Adipose tissue (tissue), 3 donors: ENCODE data around the gene CIROP. TPM values are rescaled to one million over a fixed set of nuclear protein-coding genes. Genes with fewer than 3 reads are reported as not detected.
A peak's percentile ranks its signal among the peaks of the same experiment; 100 is the strongest.

Source experiments
- H3K27ac ChIP-seq: one replicate; pipeline ENCODE4 v1.5.1; 2013; ENCODE audit warnings: low read depth, low read length
- WGBS, 3 donors: extraction: QIAGEN DNeasy Blood & Tissue Kit; methylation state at CpG; one replicate each; pipeline ENCODE4 v1.1.7; 2013; 5-methylcytosine and 5-hydroxymethylcytosine counted together
- polyA plus RNA-seq, 3 donors: library from polyadenylated mRNA; stranded (reverse); fragments of 200-250 nt; gene quantifications; one replicate each; pipeline ENCODE4 v1.2.3, GENCODE V29; 2013
- donor health status: healthy with polysubstance abuse.
- donor health status: Bipolar disorder and iron deficiency.
- donor health status: healthy.

The CIROP gene
- polyA plus RNA-seq, 3 donors, result 0.03 to 0.56 TPM; not detected in 1

- no peak overlapping the region for H3K27ac ChIP-seq
- WGBS, 3 donors, result 18 to 52% (median 22%) methylated on average over 2 of the region's 2 CpGs
Measured at GRCh38 chr14:23078692-23079116, 26.1 kb downstream of the CIROP start.

GRCh38 chr14:23077962-23078361 is 26.8 kb downstream of the CIROP start:
- 67 to 83% (median 78%) methylated on average over 5 of the region's 5 CpGs for WGBS, 3 donors
- no peak overlapping the region for H3K27ac ChIP-seq

- 59 to 63% (median 61%) methylated on average over 5 of the region's 5 CpGs for WGBS, 3 donors
- H3K27ac ChIP-seq, result no peak overlapping the region
Measured at GRCh38 chr14:23076785-23077408, 27.9 kb downstream of the CIROP start.

- H3K27ac ChIP-seq, result no peak overlapping the region
- 95 to 100% (median 97%) methylated on average over 1 of the region's 1 CpG for WGBS, 3 donors
Measured at GRCh38 chr14:23074906-23075305, 29.9 kb downstream of the CIROP start.

GRCh38 chr14:23071921-23072539 is 32.8 kb downstream of the CIROP start:
- peak overlapping the region; percentile 9 for H3K27ac ChIP-seq
- 26 to 53% (median 51%) methylated on average over 5 of the region's 5 CpGs for WGBS, 3 donors

GRCh38 chr14:23071244-23071920 is 33.4 kb downstream of the CIROP start:
- no peak overlapping the region for H3K27ac ChIP-seq
- WGBS, 3 donors, result 1 to 3% (median 2%) methylated on average over 14 of the region's 14 CpGs

- H3K27ac ChIP-seq, result no peak overlapping the region
- 11 to 15% (median 15%) methylated on average over 10 of the region's 10 CpGs for WGBS, 3 donors
Measured at GRCh38 chr14:23070262-23071129, 34.3 kb downstream of the CIROP start.

- 72 to 80% (median 77%) methylated on average over 4 of the region's 4 CpGs for WGBS, 3 donors
- no peak overlapping the region for H3K27ac ChIP-seq
Measured at GRCh38 chr14:23069413-23069806, 35.4 kb downstream of the CIROP start.

GRCh38 chr14:23068789-23069412 is 35.9 kb downstream of the CIROP start:
- WGBS, 3 donors, result 27 to 32% (median 30%) methylated on average over 8 of the region's 8 CpGs
- H3K27ac ChIP-seq, result no peak overlapping the region

- H3K27ac ChIP-seq, result no peak overlapping the region
- WGBS, 3 donors, result 72 to 80% (median 76%) methylated on average over 14 of the region's 14 CpGs
Measured at GRCh38 chr14:23067847-23068788, 36.7 kb downstream of the CIROP start.

GRCh38 chr14:23066855-23067744 is 37.7 kb downstream of the CIROP start:
- H3K27ac ChIP-seq, result no peak overlapping the region
- 88 to 90% (median 90%) methylated on average over 22 to 23 of the region's 23 CpGs for WGBS, 3 donors

- no peak overlapping the region for H3K27ac ChIP-seq
- 70 to 90% (median 87%) methylated on average over 3 of the region's 3 CpGs for WGBS, 3 donors
Measured at GRCh38 chr14:23066368-23066767, 38.4 kb downstream of the CIROP start.

GRCh38 chr14:23063601-23064000 is 41.2 kb downstream of the CIROP start:
- 82 to 95% (median 91%) methylated on average over 5 of the region's 5 CpGs for WGBS, 3 donors
- H3K27ac ChIP-seq, result no peak overlapping the region

- 17 to 30% (median 22%) methylated on average over 4 of the region's 4 CpGs for whole genome bisulfite sequencing, 3 donors
Measured at GRCh38 chr14:23062002-23062401, 42.8 kb downstream of the CIROP start.

GRCh38 chr14:23060536-23061260 is 44.1 kb downstream of the CIROP start:
- 93 to 94% (median 94%) methylated on average over 17 of the region's 17 CpGs for WGBS, 3 donors
- H3K27ac ChIP-seq, result no peak overlapping the region

More at GRCh38 chr14:23062002-23062401, 42.8 kb downstream of the CIROP start:
- H3K27ac ChIP-seq, result no peak overlapping the region
